ENCODE measurements around the gene CD38. TPM values are rescaled to one million over a fixed set of nuclear protein-coding genes. Genes with fewer than 3 reads are reported as not detected.

The CD38 gene
- polyA plus RNA-seq, 1 donor (not counting 4 experiments of a cell fraction or from before 2014, with no cell fraction given) = 0.08 TPM

GRCh38 chr4:15755321-15756155 lies 22.6 kb upstream of the CD38 start:
- no peaks in the 10 kb centered on the region for H3K9me3 ChIP-seq (ENCODE audit: control insufficient read depth, low read depth, low read length)
- H2AFZ ChIP-seq (ENCODE audit: control insufficient read depth, low read length) = no peak overlapping the region
- H3K4me1 ChIP-seq (ENCODE audit: control insufficient read depth, extremely low read depth, insufficient read depth, low read length) = peaks cover 7% of the 10 kb centered on the region
- H3K9ac ChIP-seq (ENCODE audit: control insufficient read depth, extremely low read depth, insufficient read depth, low read length) = no peak overlapping the region
- TF ChIP-seq, protein P1, sequence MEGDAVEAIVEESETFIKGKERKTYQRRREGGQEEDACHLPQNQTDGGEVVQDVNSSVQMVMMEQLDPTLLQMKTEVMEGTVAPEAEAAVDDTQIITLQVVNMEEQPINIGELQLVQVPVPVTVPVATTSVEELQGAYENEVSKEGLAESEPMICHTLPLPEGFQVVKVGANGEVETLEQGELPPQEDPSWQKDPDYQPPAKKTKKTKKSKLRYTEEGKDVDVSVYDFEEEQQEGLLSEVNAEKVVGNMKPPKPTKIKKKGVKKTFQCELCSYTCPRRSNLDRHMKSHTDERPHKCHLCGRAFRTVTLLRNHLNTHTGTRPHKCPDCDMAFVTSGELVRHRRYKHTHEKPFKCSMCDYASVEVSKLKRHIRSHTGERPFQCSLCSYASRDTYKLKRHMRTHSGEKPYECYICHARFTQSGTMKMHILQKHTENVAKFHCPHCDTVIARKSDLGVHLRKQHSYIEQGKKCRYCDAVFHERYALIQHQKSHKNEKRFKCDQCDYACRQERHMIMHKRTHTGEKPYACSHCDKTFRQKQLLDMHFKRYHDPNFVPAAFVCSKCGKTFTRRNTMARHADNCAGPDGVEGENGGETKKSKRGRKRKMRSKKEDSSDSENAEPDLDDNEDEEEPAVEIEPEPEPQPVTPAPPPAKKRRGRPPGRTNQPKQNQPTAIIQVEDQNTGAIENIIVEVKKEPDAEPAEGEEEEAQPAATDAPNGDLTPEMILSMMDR (optimal IDR thresholded peaks at IDR 0.05 in 1 of 3, IDR thresholded peaks at IDR 0.05 in 1 of 3, conservative IDR thresholded peaks at IDR 0.05 in 1 of 3; ENCODE audit: extremely low read depth in 1 of 3, insufficient read depth in 2 of 3, low read length in 3 of 3) = no peak
- TF ChIP-seq EZH2 (IDR thresholded peaks at IDR 0.05; ENCODE audit: low read length) = no peak
- no peaks in the 10 kb centered on the region for H4K20me1 ChIP-seq (ENCODE audit: control insufficient read depth, extremely low read depth, insufficient read depth, low read length)
- H3K27ac ChIP-seq (ENCODE audit: control insufficient read depth, insufficient read depth, low read length) = no peak overlapping the region
- H3K4me2 ChIP-seq (ENCODE audit: control insufficient read depth, extremely low read depth, insufficient read depth, low read depth, low read length) = no peak overlapping the region
- H3K36me3 ChIP-seq (ENCODE audit: control insufficient read depth in 2 of 2, extremely low read depth in 1 of 2, insufficient read depth in 2 of 2, low read length in 2 of 2) = no peaks in the 10 kb centered on the region
- no peaks in the 10 kb centered on the region for H3K79me2 ChIP-seq (ENCODE audit: control insufficient read depth, insufficient read depth, low read length)
- DNase-seq (ENCODE audit: low read depth, low spot score) (no peak), FAIRE-seq (no peak)
- H3K4me3 ChIP-seq (ENCODE audit: control insufficient read depth in 2 of 3, extremely low read depth in 1 of 3, insufficient read depth in 2 of 3, low read depth in 1 of 3, low read length in 3 of 3) = no peak overlapping the region
- no peaks in the 10 kb centered on the region for H3K27me3 ChIP-seq (ENCODE audit: control insufficient read depth, extremely low read depth, insufficient read depth, low read length)
- dilution Hi-C loops (cut with MboI; ENCODE audit: extremely low pct_ligation_motif_present, low sequenced_read_pairs) = no loop called here
- no peaks in the 10 kb centered on the region for H3K9me1 ChIP-seq (ENCODE audit: control insufficient read depth, extremely low read depth, insufficient read depth, low read length)

DNA sequence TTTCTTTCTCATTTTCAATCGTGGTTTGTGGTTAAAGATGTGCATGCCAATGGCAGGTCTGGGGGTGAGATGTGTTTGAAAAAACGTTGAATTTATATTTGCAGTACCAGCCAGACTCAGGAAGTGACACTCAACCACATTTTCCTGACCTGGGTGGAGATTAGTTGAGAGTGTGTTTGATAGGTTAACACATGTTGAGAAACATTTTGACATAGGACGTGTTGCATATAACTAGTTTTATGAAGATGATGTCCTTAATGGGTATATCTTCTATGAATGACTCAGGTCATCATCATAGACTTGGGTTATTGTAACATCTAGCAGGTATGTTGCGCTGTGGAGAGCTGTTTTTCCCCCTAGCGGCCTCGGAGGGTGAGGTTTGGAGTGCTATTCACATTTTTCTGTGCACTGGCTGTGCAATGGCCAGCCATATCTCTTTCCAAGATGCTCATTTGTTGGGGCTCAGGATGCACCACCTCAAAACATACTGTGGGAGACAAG lies 21.7 kb upstream of the CD38 start:
- TF ChIP-seq, protein P1 (optimal IDR thresholded peaks at IDR 0.05 in 1 of 3, IDR thresholded peaks at IDR 0.05 in 1 of 3, conservative IDR thresholded peaks at IDR 0.05 in 1 of 3; ENCODE audit: extremely low read depth in 1 of 3, insufficient read depth in 2 of 3, low read length in 3 of 3) = peak; percentile 44 to 60 (median 54)
- no peak for TF ChIP-seq EZH2 (IDR thresholded peaks at IDR 0.05; ENCODE audit: low read length)
- no peaks in the 10 kb centered on the region for H3K9me3 ChIP-seq (ENCODE audit: control insufficient read depth, low read depth, low read length)
- FAIRE-seq (peak; percentile 58), DNase-seq (ENCODE audit: low read depth, low spot score) (peak; percentile 50)
- H3K4me1 ChIP-seq (ENCODE audit: control insufficient read depth, extremely low read depth, insufficient read depth, low read length) = peaks cover 7% of the 10 kb centered on the region
- peak overlapping the region; percentile 17 for H3K4me2 ChIP-seq (ENCODE audit: control insufficient read depth, extremely low read depth, insufficient read depth, low read depth, low read length)
- no peak overlapping the region for H3K27ac ChIP-seq (ENCODE audit: control insufficient read depth, insufficient read depth, low read length)
- dilution Hi-C loops (cut with MboI; ENCODE audit: extremely low pct_ligation_motif_present, low sequenced_read_pairs) = no loop called here
- H2AFZ ChIP-seq (ENCODE audit: control insufficient read depth, low read length) = no peak overlapping the region
- no peak overlapping the region for H3K4me3 ChIP-seq (ENCODE audit: control insufficient read depth in 2 of 3, extremely low read depth in 1 of 3, insufficient read depth in 2 of 3, low read depth in 1 of 3, low read length in 3 of 3)
- no peaks in the 10 kb centered on the region for H3K27me3 ChIP-seq (ENCODE audit: control insufficient read depth, extremely low read depth, insufficient read depth, low read length)
- no peaks in the 10 kb centered on the region for H4K20me1 ChIP-seq (ENCODE audit: control insufficient read depth, extremely low read depth, insufficient read depth, low read length)
- H3K9ac ChIP-seq (ENCODE audit: control insufficient read depth, extremely low read depth, insufficient read depth, low read length) = no peak overlapping the region
- H3K9me1 ChIP-seq (ENCODE audit: control insufficient read depth, extremely low read depth, insufficient read depth, low read length) = no peaks in the 10 kb centered on the region
- H3K36me3 ChIP-seq (ENCODE audit: control insufficient read depth in 2 of 2, extremely low read depth in 1 of 2, insufficient read depth in 2 of 2, low read length in 2 of 2) = no peaks in the 10 kb centered on the region
- no peaks in the 10 kb centered on the region for H3K79me2 ChIP-seq (ENCODE audit: control insufficient read depth, insufficient read depth, low read length)

All from keratinocyte (primary cell).